GM12874 (cell line): ENCODE measurements around the gene NCMAP.

Source experiments
- CTCF ChIP-seq: IDR thresholded peaks from 2 replicates; pipeline ENCODE4 v1.5.1; 2011; ENCODE audit warnings: low read depth, mild to moderate bottlenecking, control low read depth, low read length, moderate library complexity; ENCODE audit not compliant: insufficient read depth

NCMAP gene

GRCh38 chr1:24555591-24556413, at the start of gene NCMAP:
TSS of gene NCMAP (plus strand) at chr1:24556087. CDS start at chr1:24595431, 39,344 bp downstream.
- TF ChIP-seq CTCF = no peak

- TF ChIP-seq CTCF = no peak
These were observed 49.1 kb upstream of the NCMAP start for GRCh38 chr1:24506691-24507381.

- TF ChIP-seq CTCF = no peak
These were observed 48.5 kb upstream of the NCMAP start for GRCh38 chr1:24507405-24507804.

GRCh38 chr1:24508911-24509310, 47.0 kb upstream of the NCMAP start:
- no peak for TF ChIP-seq CTCF

- no peak for TF ChIP-seq CTCF
These were observed 42.2 kb upstream of the NCMAP start for GRCh38 chr1:24513706-24514105.

- no peak for TF ChIP-seq CTCF
These were observed 40.9 kb upstream of the NCMAP start for GRCh38 chr1:24514946-24515345.

GRCh38 chr1:24516506-24516905, 39.4 kb upstream of the NCMAP start:
- no peak for TF ChIP-seq CTCF
